ENCODE results near the gene ATG101.

GRCh38 chr12:52121824-52122539 is 52.2 kb downstream of the ATG101 start:
- TF ChIP-seq CTCF (IDR thresholded peaks at IDR 0.05) = peak; percentile 87
- no peak for TF ChIP-seq EZH2 (IDR thresholded peaks at IDR 0.05; ENCODE audit: borderline replicate concordance, insufficient read depth, low read depth, low read length, poor library complexity, severe bottlenecking)
